Karpas-422 (cell line): ENCODE data around the gene SRM. TPM values are rescaled to one million over a fixed set of nuclear protein-coding genes. Genes with fewer than 3 reads are reported as not detected.
"Not testable (repeated sequence)": the region's sequence is repeated elsewhere in the genome, so short reads cannot be mapped to it uniquely, and the experiment has no call there.

Experiments used
- DNase-seq: peaks from one replicate; pipeline ENCODE4 v3.0.0-alpha.2; 2015
- H2AFZ ChIP-seq: fragments of 200-600 bp; sonication (generic); 2 replicates; pipeline ENCODE4 v1.6.1; 2014; ENCODE audit warnings: antibody characterized with exemption, low read length, mixed read lengths
- H3K27ac ChIP-seq: fragments of 200-600 bp; sonication (generic); 2 replicates; pipeline ENCODE4 v1.5.1; 2014; ENCODE audit warnings: mild to moderate bottlenecking, low read length, moderate library complexity
- H3K27me3 ChIP-seq: fragments of 200-600 bp; sonication (generic); 2 replicates; pipeline ENCODE4 v1.6.1; 2014; ENCODE audit warnings: low read length, mixed read lengths
- H3K36me3 ChIP-seq: fragments of 200-600 bp; sonication (generic); 2 replicates; pipeline ENCODE4 v1.6.1; 2014; ENCODE audit warnings: low read length, mixed read lengths; ENCODE audit not compliant: insufficient read depth
- H3K4me1 ChIP-seq: fragments of 200-600 bp; sonication (generic); 2 replicates; pipeline ENCODE4 v1.6.1; 2014; ENCODE audit warnings: mild to moderate bottlenecking, low read length, mixed read lengths
- H3K4me2 ChIP-seq: fragments of 200-600 bp; sonication (generic); 2 replicates; pipeline ENCODE4 v1.6.1; 2014; ENCODE audit warnings: low read length, low read depth, mild to moderate bottlenecking; ENCODE audit not compliant: poor library complexity, severe bottlenecking
- H3K4me3 ChIP-seq: fragments of 200-600 bp; sonication (generic); 2 replicates; pipeline ENCODE4 v1.5.1; 2014; ENCODE audit warnings: mild to moderate bottlenecking, antibody characterized with exemption, low read length, mixed read lengths
- H3K79me2 ChIP-seq: fragments of 200-600 bp; sonication (generic); 2 replicates; pipeline ENCODE4 v1.6.1; 2014; ENCODE audit warnings: mild to moderate bottlenecking, low read length, mixed read lengths
- H3K9ac ChIP-seq: fragments of 200-600 bp; sonication (generic); 2 replicates; pipeline ENCODE4 v1.6.0; 2014; ENCODE audit warnings: low read length
- H3K9me2 ChIP-seq: fragments of 200-600 bp; sonication (generic), shearing (Covaris generic); replicated peaks from 2 replicates; pipeline ENCODE4 v1.6.0; 2014; ENCODE audit warnings: mild to moderate bottlenecking, low read length, moderate library complexity; ENCODE audit not compliant: insufficient read depth
- H3K9me3 ChIP-seq: fragments of 300-700, 200-600 bp; sonication (generic); 2 replicates; pipeline ENCODE4 v1.6.1; 2014; ENCODE audit warnings: low read length, mixed read lengths
- H4K20me1 ChIP-seq: fragments of 200-600 bp; sonication (generic); 2 replicates; pipeline ENCODE4 v1.6.1; 2014; ENCODE audit warnings: mild to moderate bottlenecking, antibody characterized with exemption, low read length, low read depth; ENCODE audit not compliant: insufficient read depth
- total RNA-seq: library from RNA; depleted of rRNA; stranded (reverse); fragments of >200 nt; shearing (Covaris generic); gene quantifications from 2 replicates; pipeline ENCODE4 v1.2.3, GENCODE V29; 2014; ENCODE audit warnings: low replicate concordance; rRNA removed

SRM gene
- total RNA-seq, 1 experiment from 2014 or later: 50.3 TPM

GRCh38 chr1:11019358-11019757 is 40.5 kb downstream of the SRM start:
- not testable (repeated sequence) for H3K9me2 ChIP-seq, H3K27ac ChIP-seq, H3K4me2 ChIP-seq, H2AFZ ChIP-seq, DNase-seq, H3K27me3 ChIP-seq, H3K4me3 ChIP-seq, H3K9me3 ChIP-seq, H3K9ac ChIP-seq, H3K4me1 ChIP-seq
- peaks cover 23% of the 10 kb centered on the region for H3K79me2 ChIP-seq
- peaks cover 33% of the 10 kb centered on the region for H4K20me1 ChIP-seq
- peaks cover 62% of the 10 kb centered on the region for H3K36me3 ChIP-seq

- peaks cover 34% of the 10 kb centered on the region for H4K20me1 ChIP-seq
- peaks cover 38% of the 10 kb centered on the region for H3K79me2 ChIP-seq
- no peak overlapping the region for H2AFZ ChIP-seq
Measured at GRCh38 chr1:11013160-11013531, 46.7 kb downstream of the SRM start.

DNA sequence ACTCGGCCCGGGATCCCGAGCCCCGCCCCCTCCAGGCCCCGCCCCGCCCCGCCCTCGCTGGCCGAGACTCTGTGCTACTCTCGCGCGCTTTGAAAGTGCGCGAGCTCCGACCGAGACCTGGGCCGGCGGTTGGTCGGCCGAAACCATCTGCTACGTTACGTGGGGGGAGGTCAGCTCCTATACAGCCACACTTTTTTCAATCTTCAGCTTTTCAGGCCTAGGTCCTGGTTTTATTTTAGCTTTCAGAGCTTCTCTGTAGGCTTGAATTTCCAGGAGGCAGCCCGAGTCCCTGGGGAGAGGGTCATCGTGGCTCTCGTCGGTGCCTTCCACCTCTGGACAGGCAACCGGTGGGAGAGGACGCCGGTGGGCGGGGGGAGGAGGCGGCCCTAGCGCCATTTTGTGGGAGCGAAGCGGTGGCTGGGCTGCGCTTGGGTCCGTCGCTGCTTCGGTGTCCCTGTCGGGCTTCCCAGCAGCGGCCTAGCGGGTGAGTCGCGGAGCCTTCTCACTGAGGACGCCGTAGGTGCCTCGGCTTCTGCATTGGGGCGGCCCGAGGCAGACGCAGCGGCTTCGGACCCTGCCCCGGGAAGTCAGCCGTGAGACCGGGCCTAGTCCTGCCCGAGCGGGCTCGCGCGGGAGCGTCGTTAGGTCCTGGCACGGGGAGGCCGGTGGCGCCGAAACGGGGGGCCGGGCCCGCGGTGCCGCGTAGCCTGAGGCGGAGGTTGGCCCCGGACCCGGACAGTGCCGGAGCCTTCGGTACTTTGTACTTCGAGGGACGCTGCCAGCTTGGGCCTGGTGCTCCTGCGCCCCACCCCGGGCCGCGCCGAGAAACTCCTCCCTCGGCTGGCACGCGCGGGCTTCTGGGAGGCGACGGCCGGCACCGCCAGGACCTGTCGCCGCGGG is 47.3 kb downstream of the SRM start, which contains the start of gene TARDBP:
Gene TARDBP (plus strand): TSS at position 395 of the 900 bp plus-strand sequence. CDS start 1,074 bp downstream, outside the sequence.
- DNase-seq: peak; percentile 96
- peak within 1 kb of the TSS; percentile 97 for H3K4me2 ChIP-seq
- H3K9me2 ChIP-seq: no peaks in the 10 kb centered on the region
- peak within 1 kb of the TSS; percentile 77 for H3K4me3 ChIP-seq
- peak within 1 kb of the TSS; percentile 93 for H2AFZ ChIP-seq
- peaks cover 34% of the 10 kb centered on the region for H3K36me3 ChIP-seq
- no peaks in the 10 kb centered on the region for H3K9me3 ChIP-seq
- H3K9ac ChIP-seq: peak within 1 kb of the TSS; percentile 93
- peaks cover 38% of the 10 kb centered on the region for H3K79me2 ChIP-seq
- H3K27ac ChIP-seq: peak within 1 kb of the TSS; percentile 74
- peaks cover 34% of the 10 kb centered on the region for H4K20me1 ChIP-seq
- H3K4me1 ChIP-seq: peaks cover 18% of the 10 kb centered on the region
- H3K27me3 ChIP-seq: no peaks in the 10 kb centered on the region

More at GRCh38 chr1:11013160-11013531, 46.7 kb downstream of the SRM start:
- no peaks in the 10 kb centered on the region for H3K9me3 ChIP-seq
- peak overlapping the region; percentile 97 for H3K4me2 ChIP-seq
- peak overlapping the region; percentile 77 for H3K4me3 ChIP-seq
- H3K27me3 ChIP-seq: no peaks in the 10 kb centered on the region
- no peak overlapping the region for H3K27ac ChIP-seq
- H3K4me1 ChIP-seq: peaks cover 18% of the 10 kb centered on the region
- H3K9ac ChIP-seq: peak overlapping the region; percentile 93
- no peak for DNase-seq
- H3K9me2 ChIP-seq: no peaks in the 10 kb centered on the region
- H3K36me3 ChIP-seq: peaks cover 36% of the 10 kb centered on the region

Other genes with a start within 250 kb of the SRM start
- 63.8 and 98.8 TPM in 2 replicates for gene TARDBP, start 47.4 kb downstream of the SRM start, total RNA-seq
- not detected in 2 replicates for gene MASP2, start 12.8 kb downstream of the SRM start, total RNA-seq
- 47.8 and 72.0 TPM in 2 replicates for gene EXOSC10, start 39.9 kb upstream of the SRM start, total RNA-seq
- not detected in 2 replicates for gene ANGPTL7, start 129.3 kb upstream of the SRM start, total RNA-seq
- gene MTOR, start 202.5 kb upstream of the SRM start, total RNA-seq: 36.4 and 50.1 TPM in 2 replicates
- 10.4 and 12.2 TPM in 2 replicates for gene UBIAD1, start 213.2 kb upstream of the SRM start, total RNA-seq